AG20443 (cell line): ENCODE data around the gene ADD1.

Source experiments
- DNase-seq: peaks from one replicate; pipeline ENCODE4 v3.0.0; 2012; ENCODE audit warnings: low spot score, mixed read lengths

The ADD1 gene

DNA sequence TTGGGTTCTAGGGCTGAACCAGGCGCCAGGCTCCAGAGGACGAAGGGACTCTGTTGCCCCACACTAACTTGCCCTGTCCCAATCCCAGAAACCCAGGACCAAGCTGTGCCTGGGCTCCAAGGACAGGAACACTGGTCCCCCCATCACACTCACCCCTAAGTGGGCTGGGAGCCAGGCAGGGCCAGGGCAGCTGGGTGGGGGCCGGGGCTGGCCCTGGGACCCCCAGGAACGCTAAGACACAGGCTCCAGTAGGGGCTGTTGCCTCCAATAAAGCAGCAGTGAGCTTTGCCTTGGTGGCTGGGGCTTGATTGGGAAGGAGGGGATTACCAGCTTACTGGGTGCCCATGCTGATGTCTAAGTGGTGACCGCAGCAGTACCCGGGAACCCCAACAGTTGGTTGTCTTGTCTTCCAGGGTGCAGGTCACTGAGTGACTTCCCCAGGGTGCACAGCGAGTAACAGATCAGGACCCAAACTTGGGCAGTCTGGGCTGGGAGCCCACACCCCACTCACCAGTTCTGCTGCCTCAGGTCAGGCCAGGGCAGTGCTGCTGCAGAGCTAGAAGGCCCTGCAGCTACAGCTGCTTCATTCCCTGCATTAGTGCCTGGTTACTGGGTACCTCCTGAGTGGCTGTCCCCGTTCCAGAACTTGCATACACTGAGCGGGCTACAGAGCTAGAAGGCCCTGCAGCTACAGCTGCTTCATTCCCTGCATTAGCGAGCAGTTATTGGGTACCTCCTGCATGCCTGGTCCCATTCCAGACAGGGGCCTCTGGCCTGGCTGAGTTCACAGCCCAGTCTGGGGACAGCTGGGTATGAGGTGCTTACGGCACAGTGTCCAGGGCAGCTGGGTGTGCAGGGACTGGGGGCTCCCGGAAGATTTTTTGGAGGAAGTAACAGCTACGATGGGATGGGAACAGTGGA, 9.4 kb upstream of the ADD1 start:
- DNase-seq, result no peak

DNA sequence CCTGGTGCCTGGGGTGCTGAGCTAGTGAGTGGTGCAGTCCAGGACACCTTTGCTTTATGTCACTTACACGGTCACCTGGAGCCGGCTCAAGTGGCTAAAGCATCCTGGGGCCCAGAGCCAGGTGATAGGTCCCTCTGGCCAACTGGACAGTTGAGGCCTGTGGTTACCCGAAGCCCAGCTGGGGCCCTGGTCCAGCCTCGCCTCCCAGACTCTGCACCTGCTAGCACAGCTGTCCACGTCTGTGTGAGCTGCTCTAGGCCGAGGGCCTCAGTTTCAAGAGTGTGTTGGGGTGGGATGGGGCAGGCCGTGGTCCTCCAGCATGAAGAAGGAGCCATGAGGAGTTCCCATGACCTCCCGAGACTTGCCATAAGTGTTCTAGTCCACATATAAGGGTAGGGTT, 7.7 kb upstream of the ADD1 start:
- DNase-seq, result no peak

DNA sequence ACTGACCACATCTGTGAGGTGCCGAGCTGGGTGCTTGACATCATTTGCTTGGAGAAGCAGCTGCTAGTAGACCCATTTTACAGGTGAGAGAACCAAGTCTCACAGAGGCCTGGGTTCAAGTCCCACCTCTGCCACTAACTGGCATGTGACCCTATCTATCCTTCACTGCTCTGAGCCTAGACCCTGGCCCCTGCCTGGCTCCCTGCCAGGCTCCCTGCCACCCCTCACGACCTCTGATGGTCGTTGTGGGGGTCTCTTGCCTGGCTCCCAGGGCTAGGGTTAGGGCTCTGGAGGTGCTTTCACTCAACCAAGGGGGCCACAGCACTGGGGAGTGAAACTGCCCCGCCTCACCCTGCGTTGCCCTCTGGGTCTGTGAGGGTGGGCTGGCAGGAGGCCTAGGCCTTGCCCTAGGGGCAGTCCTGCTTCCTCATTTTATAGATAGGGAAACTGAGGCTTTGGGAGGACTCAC, 7.2 kb upstream of the ADD1 start:
- DNase-seq, result no peak

DNA sequence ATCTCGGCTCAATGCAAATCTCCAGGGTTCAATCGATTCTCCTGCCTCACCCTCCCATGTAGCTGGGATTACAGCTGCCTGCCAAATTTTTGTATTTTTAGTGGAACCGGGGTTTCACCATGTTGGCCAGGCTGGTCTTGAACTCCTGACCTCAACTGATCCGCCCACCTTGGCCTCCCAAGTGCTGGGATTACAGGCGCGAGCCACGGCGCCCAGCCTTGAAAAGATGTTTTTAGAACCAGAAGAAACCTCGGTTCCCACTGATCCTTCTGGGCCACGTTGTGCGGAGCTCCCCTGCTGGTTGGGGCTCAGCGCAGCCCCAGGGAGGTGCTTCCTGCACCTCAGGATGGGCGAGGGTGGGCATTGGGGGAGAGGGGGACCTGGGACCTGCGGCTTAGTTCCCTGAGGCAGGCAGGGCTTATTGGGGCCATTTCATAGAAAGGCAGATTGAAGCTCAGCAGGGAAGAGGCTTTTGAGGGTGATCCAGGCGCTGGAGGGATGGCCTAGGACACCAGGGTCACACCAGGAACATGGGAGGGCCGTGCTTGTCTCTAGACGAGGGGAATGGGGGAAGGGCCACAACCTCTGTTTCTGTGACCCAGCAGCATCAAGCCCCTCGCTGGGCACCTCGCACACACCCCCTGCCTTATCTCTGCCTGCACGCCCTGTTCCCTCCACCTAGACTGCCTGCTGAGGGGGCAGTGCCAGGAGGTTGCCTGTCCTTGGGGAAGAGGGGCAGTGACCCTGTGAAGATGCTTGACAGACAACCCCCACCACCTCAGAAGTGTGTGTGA, 6.3 kb upstream of the ADD1 start:
- no peak for DNase-seq

DNA sequence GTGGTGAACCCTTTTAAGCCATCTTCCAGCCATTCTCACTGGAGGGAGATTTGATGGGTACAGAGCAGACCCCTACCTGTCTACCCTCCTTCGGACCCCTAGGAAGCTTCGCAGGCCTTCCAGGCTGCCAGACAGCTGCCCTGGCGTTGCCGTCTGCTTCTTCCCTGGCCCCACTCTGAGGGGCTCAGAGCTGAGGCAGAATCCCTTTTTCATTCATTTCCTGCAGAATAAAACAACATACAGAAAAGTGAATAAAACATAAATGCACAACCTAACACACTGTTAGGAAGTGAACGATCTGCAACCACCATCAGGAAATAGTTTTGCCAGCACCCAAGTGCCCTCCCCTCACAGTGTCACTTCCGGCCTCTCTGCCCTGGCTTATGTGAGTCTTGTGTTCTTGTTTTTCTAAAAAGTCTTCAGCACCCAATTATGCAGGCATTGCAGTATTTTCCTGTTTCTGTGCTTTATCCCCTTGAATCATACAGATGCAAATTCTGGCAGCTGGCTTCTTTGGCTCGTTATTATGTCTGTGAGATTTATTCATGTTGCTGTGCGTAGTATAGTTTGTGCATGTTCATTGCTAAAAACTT, 5.6 kb upstream of the ADD1 start:
- peak; percentile 64 for DNase-seq

DNA sequence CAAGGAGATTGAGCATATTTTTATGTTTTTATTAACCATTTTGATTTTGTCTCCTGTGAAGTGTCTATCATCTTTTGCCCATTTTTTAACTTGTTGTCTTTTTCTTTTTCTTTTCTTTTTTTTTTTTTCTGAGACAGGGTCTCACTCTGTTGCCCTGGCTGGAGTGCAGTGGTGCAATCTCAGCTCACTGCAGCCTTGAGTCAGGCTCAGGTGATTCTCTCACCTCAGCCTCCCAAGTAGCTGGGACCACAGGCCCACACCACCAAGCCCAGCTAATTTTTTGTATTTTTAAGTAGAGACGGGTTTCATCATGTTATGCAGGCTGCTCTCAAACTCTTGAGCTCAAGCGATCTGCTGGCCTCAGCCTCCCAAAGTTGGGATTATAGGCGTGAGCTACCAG, 4.6 kb upstream of the ADD1 start:
- DNase-seq, result no peak

DNA sequence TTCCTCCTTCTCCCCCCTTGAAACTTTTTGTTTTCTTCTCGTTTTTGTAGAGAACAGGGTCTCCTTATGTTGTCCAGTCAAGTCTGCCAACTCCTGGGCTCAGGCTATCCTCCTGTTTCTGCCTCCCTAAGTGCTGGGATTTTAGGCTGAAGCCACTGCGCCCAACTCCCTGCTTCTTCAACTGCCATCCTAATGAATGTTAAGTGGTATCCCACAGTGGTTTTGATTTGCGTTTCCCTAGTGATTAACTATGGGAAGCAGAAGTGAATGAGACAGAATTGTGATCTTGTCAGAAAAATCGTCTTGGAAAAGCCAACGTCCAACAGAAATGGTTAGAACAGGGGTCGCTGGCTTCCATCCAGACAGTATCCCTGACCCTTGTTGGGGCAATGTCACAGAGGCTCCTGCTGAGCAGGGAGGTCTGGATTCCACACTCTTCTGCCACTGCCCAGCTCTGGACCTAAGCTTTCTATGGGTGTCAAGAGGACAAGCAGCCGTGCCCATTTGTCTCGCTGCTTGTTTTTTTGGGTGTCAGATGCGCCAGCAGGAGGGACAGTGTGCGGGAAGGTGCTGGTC, 869 bp upstream of the ADD1 start:
- DNase-seq, result no peak

DNA sequence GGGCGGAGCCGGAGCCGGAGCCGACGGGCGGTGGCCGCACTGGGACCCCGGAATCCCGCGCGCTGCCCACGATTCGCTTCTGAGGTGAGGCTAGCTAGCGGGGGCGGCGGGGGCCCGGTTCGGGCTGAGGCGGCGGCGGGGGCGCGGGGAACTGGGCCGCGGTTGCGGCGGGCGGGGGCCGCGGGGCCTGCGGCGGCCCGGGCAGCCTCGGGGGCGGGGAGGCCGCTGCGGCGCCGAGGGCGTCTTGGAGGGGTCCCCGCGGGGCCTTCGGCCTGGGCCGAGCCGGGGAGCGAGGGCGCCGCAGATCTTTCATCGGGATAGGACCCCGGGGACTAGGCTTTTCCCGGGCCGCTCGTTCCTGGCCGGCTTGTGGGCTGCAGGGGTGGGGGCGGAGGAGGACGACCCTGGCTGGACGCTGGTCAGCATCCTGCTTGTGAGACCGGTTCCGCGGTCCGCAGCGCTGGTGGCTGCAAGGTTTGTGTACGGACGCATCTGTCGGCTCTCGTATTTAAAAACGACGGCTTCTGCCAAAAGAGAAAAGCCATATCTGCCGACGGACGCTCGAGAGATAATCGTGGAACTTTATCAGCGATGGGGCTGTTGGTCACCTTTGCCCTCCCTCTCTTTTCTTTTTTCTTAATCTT, 419 bp downstream of the ADD1 start:
- DNase-seq, result peak; percentile 40

DNA sequence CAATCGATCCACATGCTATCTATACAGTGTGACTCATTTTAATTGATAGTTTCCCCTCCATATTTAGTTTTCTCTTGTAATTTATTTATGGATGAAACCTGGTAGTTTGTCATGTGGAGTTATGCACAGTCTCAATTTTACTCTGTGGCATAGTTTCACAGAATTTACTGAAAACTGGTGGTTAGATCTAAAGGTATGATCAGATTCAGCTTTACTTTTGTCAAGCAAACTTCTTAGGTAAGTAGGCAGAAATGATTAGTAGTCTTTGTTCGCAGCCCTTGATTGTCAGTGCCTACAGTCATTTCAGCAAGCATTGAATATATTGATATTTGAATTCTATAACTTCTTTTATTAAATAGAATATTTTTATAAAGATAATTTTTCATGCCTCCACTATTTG, 2.5 kb downstream of the ADD1 start:
- no peak for DNase-seq

DNA sequence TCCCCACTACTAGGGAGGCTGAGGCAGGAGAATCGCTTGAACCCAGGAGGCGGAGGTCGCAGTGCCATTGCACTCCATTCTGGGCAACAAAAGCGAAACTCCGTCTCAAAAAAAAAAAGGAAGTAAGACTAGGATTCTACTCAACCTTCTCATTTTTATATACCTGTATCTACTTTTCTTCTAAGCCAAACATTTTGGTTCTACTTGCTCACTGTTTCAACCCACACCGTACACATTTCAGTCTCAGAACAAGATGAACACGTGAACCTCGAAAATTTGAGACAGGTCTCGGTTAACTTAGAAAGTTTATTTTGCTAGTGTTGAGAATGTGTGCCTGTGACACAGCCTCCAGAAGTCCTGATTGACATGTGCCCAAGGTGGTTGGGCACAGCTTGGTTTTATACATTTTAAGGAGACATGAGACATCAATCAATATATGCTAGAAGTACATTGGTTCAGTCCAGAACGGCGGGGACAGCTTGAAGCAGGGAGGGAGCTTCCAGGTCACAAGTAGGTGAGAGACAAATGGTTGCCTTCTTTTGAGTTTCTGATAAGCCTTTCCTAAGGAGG, 3.7 kb downstream of the ADD1 start:
- DNase-seq, result no peak

DNA sequence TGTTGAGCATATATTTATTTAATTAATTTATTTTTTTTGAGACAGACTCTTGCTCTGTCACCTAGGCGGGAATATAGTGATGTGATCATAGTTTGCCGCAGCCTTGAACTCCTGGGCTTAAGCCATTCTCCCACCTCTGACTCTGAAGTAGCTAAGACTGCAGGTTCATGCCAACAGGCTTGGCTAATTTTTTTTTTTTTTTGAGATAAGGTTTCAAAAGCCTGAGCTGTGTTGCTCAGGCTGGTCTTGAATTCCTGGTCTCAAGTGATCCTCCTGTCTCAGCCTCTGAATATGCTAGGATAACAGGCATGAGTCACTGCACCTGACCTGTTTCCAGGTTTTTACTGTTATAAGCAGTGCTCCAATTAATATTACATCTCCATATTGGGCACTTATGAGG, 4.8 kb downstream of the ADD1 start:
- DNase-seq, result no peak

DNA sequence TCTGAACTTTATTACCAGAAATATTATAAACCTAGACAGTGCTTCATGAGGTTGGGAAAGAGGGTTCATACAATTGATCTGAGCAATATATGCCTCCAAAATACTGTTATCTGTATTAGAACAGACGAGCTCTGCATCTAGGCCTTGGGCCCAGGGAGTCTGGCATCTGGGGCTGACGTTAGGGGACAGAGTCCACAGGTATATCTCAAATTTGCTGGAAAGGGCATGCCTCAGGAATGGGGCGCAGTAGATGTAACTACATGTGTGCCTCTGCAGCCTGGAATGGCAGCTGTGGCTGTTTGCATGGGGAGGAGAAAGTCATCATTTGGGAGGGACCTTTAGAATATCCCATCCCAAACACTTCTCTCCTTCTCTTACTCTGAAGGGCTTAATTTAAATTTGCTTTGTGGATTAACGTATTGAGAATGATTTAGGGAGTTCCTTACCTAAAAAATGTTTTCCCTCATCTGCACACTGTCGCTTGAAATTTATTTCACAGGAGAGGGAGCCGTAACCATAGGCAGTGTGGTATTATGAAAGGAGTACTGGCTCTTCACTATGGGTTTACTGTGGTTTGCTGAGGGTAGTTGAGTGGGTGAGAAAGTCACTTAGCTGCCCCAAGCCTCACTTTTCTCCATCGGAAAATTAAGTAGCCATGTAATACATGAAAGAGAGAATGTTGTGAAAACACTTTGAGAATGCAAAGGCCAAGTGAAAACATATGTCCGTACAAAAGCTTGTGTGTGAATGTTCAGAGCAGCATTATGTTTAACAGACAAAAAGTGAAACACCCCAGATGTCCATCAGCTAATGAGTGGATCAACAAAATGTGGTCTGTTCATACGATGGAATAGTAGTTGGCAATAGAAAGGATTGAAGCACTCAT, 5.9 kb downstream of the ADD1 start:
- peak; percentile 7 for DNase-seq

DNA sequence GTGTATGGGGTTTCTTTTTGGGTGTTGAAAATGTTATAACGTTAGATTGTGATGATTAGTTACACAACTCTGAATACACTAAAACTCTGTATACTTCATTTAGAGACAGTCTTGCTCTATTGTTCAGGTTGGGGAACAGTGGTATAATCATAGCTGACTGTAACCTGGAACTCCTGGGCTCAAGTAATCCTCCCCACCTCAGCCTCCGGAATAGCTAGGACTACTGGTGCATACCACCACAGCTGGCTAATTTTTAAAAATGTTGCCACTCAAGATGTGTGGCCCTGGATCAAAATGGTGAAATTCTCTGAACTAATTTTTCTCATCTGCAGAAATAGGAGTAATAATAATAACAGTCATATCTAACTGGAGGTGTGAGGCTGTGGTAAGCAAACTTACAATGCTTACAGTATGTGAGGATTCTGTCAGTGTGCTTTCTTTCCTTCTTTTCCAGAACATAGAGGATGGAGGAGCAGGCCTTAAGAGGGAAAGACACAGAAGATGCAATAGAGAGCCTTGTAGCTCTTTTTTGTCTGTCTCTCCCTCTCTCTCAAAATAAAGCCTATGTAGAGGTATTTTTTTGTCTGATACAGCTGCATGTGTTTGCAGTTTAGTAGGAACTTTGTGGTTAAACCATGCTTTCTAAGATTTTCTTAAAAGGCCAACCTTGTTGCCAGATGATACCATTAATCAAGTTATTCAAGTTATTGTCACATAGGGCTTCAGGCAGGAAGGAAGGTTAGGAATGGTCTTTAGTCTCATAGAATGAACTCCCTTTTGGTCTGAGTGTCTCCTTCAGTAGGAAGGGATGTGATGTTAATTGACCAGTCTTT, 7.5 kb downstream of the ADD1 start:
- DNase-seq, result no peak

DNA sequence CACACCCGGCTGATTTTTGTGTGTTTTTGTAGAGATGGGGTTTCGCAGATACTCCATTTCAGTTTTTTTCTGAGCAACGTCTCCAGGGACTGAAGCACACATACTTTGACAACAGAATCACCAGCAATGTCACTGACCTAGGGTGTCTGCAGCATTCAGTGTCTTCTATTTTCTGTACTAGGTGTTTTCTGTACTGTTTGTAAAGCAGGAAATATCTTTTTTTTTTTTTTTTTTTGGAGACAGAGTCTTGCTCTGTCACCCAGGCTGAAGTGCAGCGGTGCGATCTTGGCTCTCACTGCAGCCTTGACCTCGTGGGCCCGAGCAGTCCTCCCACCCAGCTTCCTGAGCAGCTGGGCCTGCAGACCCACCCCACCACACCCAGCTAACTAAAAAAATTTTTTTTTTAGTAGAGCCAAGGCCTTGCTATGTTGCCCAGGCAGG, 8.9 kb downstream of the ADD1 start:
- no peak for DNase-seq

DNA sequence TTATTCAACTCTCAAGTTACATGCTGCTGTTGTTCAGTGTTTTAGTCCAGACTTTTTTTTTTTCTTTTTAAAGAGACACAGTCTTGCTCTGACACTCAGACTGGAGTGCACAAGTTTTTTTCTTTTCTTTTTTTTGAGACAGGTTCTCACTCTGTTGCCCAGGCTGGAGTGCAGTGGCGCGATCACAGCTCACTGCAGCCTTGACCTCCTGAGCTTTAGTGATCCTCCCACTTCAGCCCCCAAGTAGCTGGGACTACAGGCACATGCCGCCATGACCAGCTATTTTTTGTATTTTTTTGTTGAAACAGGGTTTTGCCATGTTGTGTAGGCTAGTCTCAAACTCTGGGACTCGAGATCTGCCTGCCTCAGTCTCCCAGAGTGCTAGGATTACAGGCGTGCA, 11.9 kb downstream of the ADD1 start:
- no peak for DNase-seq

DNA sequence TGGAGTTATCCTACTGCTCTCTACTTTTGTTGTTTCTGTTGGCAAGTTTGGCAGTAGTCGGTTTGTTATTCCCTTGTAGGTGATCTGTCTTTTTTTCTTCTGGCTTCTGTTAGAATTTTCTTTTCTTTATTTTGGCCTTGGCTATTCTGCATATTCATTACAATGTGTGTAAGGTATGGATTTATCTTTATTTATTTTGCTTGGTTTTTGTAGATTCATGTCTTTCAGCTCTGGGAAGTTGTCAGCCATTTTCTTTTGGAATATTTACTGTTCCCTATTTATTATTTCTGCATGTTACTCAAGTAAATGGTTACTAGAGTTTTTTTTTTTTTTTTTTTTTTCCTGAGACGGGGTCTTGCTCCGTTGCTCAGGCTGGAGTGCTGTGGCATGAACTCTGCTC, 12.6 kb downstream of the ADD1 start:
- DNase-seq, result no peak

DNA sequence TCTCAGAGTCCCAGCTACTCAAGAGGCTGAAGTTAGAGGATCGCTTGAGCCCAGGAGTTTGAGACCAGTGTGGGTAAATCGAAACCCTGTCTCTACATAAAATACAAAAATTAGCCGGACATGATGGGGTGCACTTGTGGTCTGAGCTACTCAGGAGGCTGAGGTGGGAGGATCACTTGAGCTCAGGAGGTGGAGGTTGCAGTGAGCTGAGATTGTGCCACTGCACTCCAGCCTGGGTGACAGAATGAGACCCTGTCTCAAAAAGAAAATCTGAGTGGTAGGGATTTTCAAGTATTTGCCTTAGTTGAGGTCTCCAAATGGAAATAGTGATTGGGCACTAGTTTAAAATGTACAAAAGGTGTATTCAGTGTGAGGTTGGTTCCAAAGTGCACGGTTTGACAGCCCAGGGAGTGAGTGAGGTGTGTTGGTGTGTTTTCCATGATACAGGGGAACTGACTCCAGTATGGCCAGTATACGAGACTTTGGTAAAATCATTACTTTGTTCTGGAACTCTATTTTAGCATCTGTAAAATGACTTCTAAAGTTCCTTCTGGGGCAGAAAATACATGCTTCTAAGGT, 13.8 kb downstream of the ADD1 start:
- no peak for DNase-seq

DNA sequence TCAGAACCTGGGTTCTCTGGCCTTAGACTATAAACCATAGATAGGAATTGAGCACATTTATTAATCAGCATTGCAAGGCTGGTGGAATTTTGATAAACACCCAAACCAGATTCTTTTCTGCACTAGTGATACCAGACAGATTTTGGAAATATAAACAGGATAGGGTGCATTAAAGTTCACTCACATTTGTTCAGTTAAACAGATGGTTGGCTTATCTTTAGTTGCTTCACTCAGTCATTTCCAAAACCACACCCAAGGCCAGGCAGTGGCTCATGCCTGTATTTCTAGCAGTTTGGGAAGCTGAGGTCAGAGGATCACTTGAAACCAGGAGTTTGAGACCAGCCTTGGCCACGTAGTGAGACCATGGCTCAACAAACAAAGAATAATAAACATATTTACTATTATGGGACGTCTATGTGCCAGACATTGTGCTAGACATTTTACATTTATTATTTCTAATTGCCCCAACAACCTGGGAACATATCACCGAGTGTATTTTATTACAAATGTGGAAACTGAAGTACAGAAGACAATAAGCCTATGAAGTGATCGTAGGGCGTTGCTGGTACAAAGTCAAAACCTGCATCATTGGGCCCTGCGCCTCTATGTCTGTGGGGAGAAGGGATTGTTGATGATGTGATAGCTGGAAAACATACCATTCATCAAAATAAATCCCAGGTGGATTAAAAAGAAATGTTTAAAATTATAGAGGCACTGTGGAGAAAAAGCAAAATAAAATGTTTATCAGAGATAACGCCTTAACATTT, 15.0 kb downstream of the ADD1 start:
- DNase-seq, result peak; percentile 55
